HEK293 (cell line): ENCODE measurements around the gene RALY.

Experiments used
- CTCF ChIA-PET: fragments of 350-600 bp; formaldehyde crosslinking; extraction: SDS; loops from one replicate; lab custom pipeline; 2021; ENCODE audit warnings: antibody characterized with exemption; lab: Yijun Ruan, JAX
- POLR2A ChIA-PET: fragments of 300-600 bp; formaldehyde crosslinking; extraction: SDS; loops from one replicate; lab custom pipeline; 2020; ENCODE audit warnings: antibody characterized with exemption, inconsistent platforms; lab: Yijun Ruan, JAX
- H3K27ac ChIP-seq: fragments of 200-500 bp; sonication (Bioruptor generic); 2 replicates; pipeline ENCODE4 v1.5.1; 2014; ENCODE audit warnings: low read depth, low read length, control low read depth, inconsistent platforms; ENCODE audit errors: extremely low read depth
- H3K36me3 ChIP-seq, 2 experiments: fragments of 200-500 bp in 1 of 2; sonication (Bioruptor generic) in 1 of 2; 1 replicate in 1 of 2; 2 replicates in 1 of 2; pipeline ENCODE4 v1.5.1; 2014 to 2017; ENCODE audit warnings: inconsistent platforms in 2 of 2, low read length in 2 of 2; ENCODE audit not compliant: control insufficient read depth in 2 of 2, insufficient read depth in 1 of 2
- H3K4me1 ChIP-seq: fragments of 200-500 bp; sonication (Bioruptor generic); 2 replicates; pipeline ENCODE4 v1.5.1; 2014; ENCODE audit warnings: mild to moderate bottlenecking, low read length, inconsistent platforms; ENCODE audit not compliant: control insufficient read depth, insufficient read depth
- H3K4me3 ChIP-seq: 2 replicates; pipeline ENCODE4 v1.5.1; 2011; ENCODE audit warnings: low read depth, mild to moderate bottlenecking, control low read depth, low read length, moderate library complexity
- H3K9me3 ChIP-seq: fragments of 200-500 bp; sonication (Bioruptor generic); 2 replicates; pipeline ENCODE4 v1.5.1; 2014; ENCODE audit warnings: low read depth, low read length, inconsistent platforms; ENCODE audit not compliant: control insufficient read depth, insufficient read depth
- BCL11A ChIP-seq: fragments of 450-650 bp; formaldehyde crosslinking; IDR thresholded peaks from 2 replicates; pipeline ENCODE4 v1.5.1; 2016; ENCODE audit warnings: low read depth, missing biosample characterization, missing genetic modification characterization
- KLF1 ChIP-seq: fragments of 450-650 bp; formaldehyde crosslinking; IDR thresholded peaks from 2 replicates; pipeline ENCODE4 v1.5.1; 2016; ENCODE audit warnings: missing biosample characterization, missing genetic modification characterization
- OSR2 ChIP-seq: fragments of 450-650 bp; formaldehyde crosslinking; IDR thresholded peaks from 2 replicates; pipeline ENCODE4 v1.5.1; 2016; ENCODE audit warnings: missing biosample characterization, missing genetic modification characterization
- ZBTB17 ChIP-seq: fragments of 450-650 bp; formaldehyde crosslinking; IDR thresholded peaks from 2 replicates; pipeline ENCODE4 v1.5.1; 2016; ENCODE audit warnings: missing biosample characterization, missing genetic modification characterization
- ZFP41 ChIP-seq: fragments of 450-650 bp; formaldehyde crosslinking; IDR thresholded peaks from 2 replicates; pipeline ENCODE4 v1.5.1; 2016; ENCODE audit warnings: missing biosample characterization, missing genetic modification characterization, borderline replicate concordance
- ZNF132 ChIP-seq: fragments of 450-650 bp; formaldehyde crosslinking; IDR thresholded peaks from 2 replicates; pipeline ENCODE4 v1.5.1; 2017; ENCODE audit warnings: missing biosample characterization, missing genetic modification characterization, borderline replicate concordance
- ZNF184 ChIP-seq: fragments of 450-650 bp; IDR thresholded peaks from 2 replicates; pipeline ENCODE4 v1.5.1; 2018; ENCODE audit warnings: missing biosample characterization, mild to moderate bottlenecking, missing genetic modification characterization
- ZNF23 ChIP-seq: fragments of 450-650 bp; formaldehyde crosslinking; IDR thresholded peaks from 2 replicates; pipeline ENCODE4 v1.5.1; 2016; ENCODE audit warnings: missing biosample characterization, missing genetic modification characterization, borderline replicate concordance
- ZNF239 ChIP-seq: fragments of 450-650 bp; formaldehyde crosslinking; IDR thresholded peaks from 2 replicates; pipeline ENCODE4 v1.5.1; 2016; ENCODE audit warnings: missing biosample characterization, missing genetic modification characterization
- ZNF350 ChIP-seq: fragments of 450-650 bp; formaldehyde crosslinking; IDR thresholded peaks from 2 replicates; pipeline ENCODE4 v1.5.0; 2017; ENCODE audit warnings: missing biosample characterization, mild to moderate bottlenecking, missing genetic modification characterization
- ZNF404 ChIP-seq: fragments of 450-650 bp; formaldehyde crosslinking; IDR thresholded peaks from 2 replicates; pipeline ENCODE4 v1.5.1; 2017; ENCODE audit warnings: missing biosample characterization, missing genetic modification characterization
- ZNF48 ChIP-seq: fragments of 450-650 bp; formaldehyde crosslinking; IDR thresholded peaks from 2 replicates; pipeline ENCODE4 v1.5.1; 2016; ENCODE audit warnings: missing biosample characterization, missing genetic modification characterization
- ZNF501 ChIP-seq: fragments of 450-650 bp; formaldehyde crosslinking; IDR thresholded peaks from 2 replicates; pipeline ENCODE4 v1.5.1; 2016; ENCODE audit warnings: missing biosample characterization, missing genetic modification characterization
- ZNF521 ChIP-seq: fragments of 450-650 bp; formaldehyde crosslinking; IDR thresholded peaks from 2 replicates; pipeline ENCODE4 v1.5.1; 2017; ENCODE audit warnings: missing biosample characterization, mild to moderate bottlenecking, missing genetic modification characterization
- ZNF529 ChIP-seq: fragments of 450-650 bp; formaldehyde crosslinking; IDR thresholded peaks from 2 replicates; pipeline ENCODE4 v1.5.1; 2017; ENCODE audit warnings: missing genetic modification characterization, missing biosample characterization; ENCODE audit not compliant: insufficient replicate concordance
- ZNF544 ChIP-seq: fragments of 450-650 bp; formaldehyde crosslinking; IDR thresholded peaks from 2 replicates; pipeline ENCODE4 v1.5.0; 2017; ENCODE audit warnings: missing biosample characterization, missing genetic modification characterization
- ZNF548 ChIP-seq: fragments of 450-650 bp; formaldehyde crosslinking; IDR thresholded peaks from 2 replicates; pipeline ENCODE4 v1.5.1; 2016; ENCODE audit warnings: missing biosample characterization, missing genetic modification characterization
- ZNF623 ChIP-seq: fragments of 450-650 bp; formaldehyde crosslinking; IDR thresholded peaks from 2 replicates; pipeline ENCODE4 v1.5.1; 2016; ENCODE audit warnings: missing biosample characterization, missing genetic modification characterization
- ZNF791 ChIP-seq: fragments of 450-650 bp; formaldehyde crosslinking; IDR thresholded peaks from 2 replicates; pipeline ENCODE4 v1.5.1; 2016; ENCODE audit warnings: missing biosample characterization, missing genetic modification characterization
- ZXDB ChIP-seq: fragments of 450-650 bp; formaldehyde crosslinking; IDR thresholded peaks from 2 replicates; pipeline ENCODE4 v1.5.1; 2016; ENCODE audit warnings: missing biosample characterization, missing genetic modification characterization
- TF ChIP-seq, protein P1 (sequence below): fragments of 450-650 bp; formaldehyde crosslinking; IDR thresholded peaks from 2 replicates; pipeline ENCODE4 v1.5.1; 2016; ENCODE audit warnings: missing biosample characterization, missing genetic modification characterization, borderline replicate concordance

RALY gene

DNA sequence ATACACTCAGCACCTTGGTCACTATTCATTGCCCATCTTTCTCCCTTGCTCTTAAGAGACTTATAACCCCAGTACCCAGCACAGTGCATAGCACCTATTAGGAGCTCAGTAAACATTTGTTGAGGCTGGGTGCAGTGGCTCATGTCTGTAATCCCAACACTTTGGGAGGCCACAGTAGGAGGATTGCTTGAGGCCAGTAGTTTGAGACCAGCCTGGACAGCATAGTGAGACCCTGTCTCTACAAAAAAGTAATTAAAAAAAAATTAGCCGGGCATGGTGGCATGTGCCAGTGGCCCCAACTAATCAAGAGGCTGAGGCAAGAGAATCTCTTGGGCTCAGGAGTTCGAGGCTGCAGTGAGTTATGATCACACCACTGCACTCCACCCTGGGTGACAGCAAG is 126.5 kb downstream of the RALY start:
- ChIA-PET POLR2A (interaction anchor here (2.2 kb wide), 1 partner anchor 8 kb away, joined by 11 read pairs; the partner anchor contains the start of gene EIF2S2), CTCF (interaction anchor here (0.5 to 2.9 kb wide), 2 partner anchors 9 to 980 kb away, joined by 3 to 16 read pairs; no protein-coding TSS in a partner anchor)
- H3K4me3 ChIP-seq, result no peak overlapping the region
- no peaks in the 10 kb centered on the region for H3K4me1 ChIP-seq
- TF ChIP-seq ZBTB17 (tag by site-specific recombination), result no peak
- no peaks in the 10 kb centered on the region for H3K9me3 ChIP-seq
- no peaks in the 10 kb centered on the region for H3K36me3 ChIP-seq
- H3K27ac ChIP-seq, result no peak overlapping the region

DNA sequence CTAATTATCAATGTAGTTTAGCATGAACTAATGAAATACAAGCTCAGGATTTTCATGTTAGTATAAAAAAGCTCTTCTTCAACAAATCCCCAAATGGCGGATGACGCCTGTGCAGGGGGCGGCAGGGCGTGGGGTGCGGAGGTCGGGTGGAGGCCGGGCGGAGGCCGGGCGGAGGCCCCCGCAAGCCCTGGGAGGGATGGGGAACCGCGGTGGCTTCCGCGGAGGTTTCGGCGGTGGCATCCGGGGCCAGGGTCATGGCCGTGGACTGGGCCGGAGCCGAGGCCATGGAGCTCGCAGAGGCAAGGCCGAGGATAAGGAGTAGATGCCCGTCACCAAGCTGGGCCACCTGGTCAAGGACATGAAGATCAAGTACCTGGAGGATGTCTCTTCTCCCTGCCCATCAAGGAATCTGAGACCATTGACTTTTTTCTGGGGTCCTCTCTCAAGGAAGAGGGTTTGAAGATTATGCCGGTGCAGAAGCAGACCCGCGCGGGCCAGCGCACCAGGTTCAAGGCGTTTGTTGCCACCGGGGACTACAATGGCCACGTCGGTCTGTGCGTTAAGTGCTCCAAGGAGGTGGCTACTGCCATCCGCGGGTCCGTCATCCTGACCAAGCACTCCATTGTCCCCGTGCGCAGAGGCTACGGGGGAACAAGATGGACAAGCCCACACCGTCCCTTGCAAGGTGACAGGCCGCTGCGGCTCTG is 128.7 kb downstream of the RALY start:
- Histone ChIP-seq H3K9me3 (no peaks in the 10 kb centered on the region), H3K4me3 (no peak overlapping the region), H3K27ac (no peak overlapping the region), H3K4me1 (no peaks in the 10 kb centered on the region), H3K36me3 (no peaks in the 10 kb centered on the region)
- POLR2A ChIA-PET, result interaction anchor here (1.2 to 2.2 kb wide), 2 partner anchors 10 kb away, joined by 4 to 11 read pairs; partner anchors contain the start of gene EIF2S2
- CTCF ChIA-PET, result interaction anchor here (0.6 to 1.3 kb wide), 5 partner anchors 10 to 487 kb away, joined by 3 to 5 read pairs (median 4); partner anchors contain the start of gene EIF2S2
- TF ChIP-seq ZNF544 (tag by site-specific recombination) (no peak), ZNF521 (no peak), ZNF548 (tag by site-specific recombination) (no peak), ZNF239 (tag by site-specific recombination) (no peak), ZFP41 (tag by site-specific recombination) (no peak), KLF1 (no peak), ZXDB (tag by site-specific recombination) (no peak), ZNF132 (tag by site-specific recombination) (no peak), ZNF529 (tag by site-specific recombination) (no peak), ZNF623 (tag by site-specific recombination) (no peak), BCL11A (no peak), ZNF23 (tag by site-specific recombination) (no peak), ZNF404 (tag by site-specific recombination) (no peak), ZNF791 (tag by site-specific recombination) (no peak), ZNF184 (no peak), ZNF48 (tag by site-specific recombination) (no peak), ZNF350 (no peak), OSR2 (tag by site-specific recombination) (no peak), ZNF501 (tag by site-specific recombination) (no peak)
- TF ChIP-seq, protein P1, sequence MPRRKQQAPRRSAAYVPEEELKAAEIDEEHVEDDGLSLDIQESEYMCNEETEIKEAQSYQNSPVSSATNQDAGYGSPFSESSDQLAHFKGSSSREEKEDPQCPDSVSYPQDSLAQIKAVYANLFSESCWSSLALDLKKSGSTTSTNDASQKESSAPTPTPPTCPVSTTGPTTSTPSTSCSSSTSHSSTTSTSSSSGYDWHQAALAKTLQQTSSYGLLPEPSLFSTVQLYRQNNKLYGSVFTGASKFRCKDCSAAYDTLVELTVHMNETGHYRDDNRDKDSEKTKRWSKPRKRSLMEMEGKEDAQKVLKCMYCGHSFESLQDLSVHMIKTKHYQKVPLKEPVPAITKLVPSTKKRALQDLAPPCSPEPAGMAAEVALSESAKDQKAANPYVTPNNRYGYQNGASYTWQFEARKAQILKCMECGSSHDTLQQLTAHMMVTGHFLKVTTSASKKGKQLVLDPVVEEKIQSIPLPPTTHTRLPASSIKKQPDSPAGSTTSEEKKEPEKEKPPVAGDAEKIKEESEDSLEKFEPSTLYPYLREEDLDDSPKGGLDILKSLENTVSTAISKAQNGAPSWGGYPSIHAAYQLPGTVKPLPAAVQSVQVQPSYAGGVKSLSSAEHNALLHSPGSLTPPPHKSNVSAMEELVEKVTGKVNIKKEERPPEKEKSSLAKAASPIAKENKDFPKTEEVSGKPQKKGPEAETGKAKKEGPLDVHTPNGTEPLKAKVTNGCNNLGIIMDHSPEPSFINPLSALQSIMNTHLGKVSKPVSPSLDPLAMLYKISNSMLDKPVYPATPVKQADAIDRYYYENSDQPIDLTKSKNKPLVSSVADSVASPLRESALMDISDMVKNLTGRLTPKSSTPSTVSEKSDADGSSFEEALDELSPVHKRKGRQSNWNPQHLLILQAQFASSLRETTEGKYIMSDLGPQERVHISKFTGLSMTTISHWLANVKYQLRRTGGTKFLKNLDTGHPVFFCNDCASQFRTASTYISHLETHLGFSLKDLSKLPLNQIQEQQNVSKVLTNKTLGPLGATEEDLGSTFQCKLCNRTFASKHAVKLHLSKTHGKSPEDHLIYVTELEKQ, result no peak
